SK-N-SH (cell line): ENCODE results near the gene MAGEA6.
"Not testable (repeated sequence)": the region's sequence is repeated elsewhere in the genome, so short reads cannot be mapped to it uniquely, and the experiment has no call there.

Experiments
- EP300 ChIP-seq, 2 experiments: IDR thresholded peaks; 2 replicates each; pipeline versions ENCODE4 v1.4.0 to v1.6.1; 2012; ENCODE audit warnings: borderline replicate concordance in 1 of 2, low read depth in 1 of 2, low read length in 1 of 2
- JUND ChIP-seq: IDR thresholded peaks from 2 replicates; pipeline ENCODE4 v1.4.0; 2012
- MEF2A ChIP-seq: IDR thresholded peaks from 2 replicates; pipeline ENCODE4 v1.4.0; 2012; ENCODE audit warnings: low read depth, borderline replicate concordance
- POLR2AphosphoS5 ChIP-seq: IDR thresholded peaks from 2 replicates; pipeline ENCODE4 v1.6.1; 2012; ENCODE audit warnings: low read depth, low read length
- SIN3A ChIP-seq: IDR thresholded peaks from 2 replicates; pipeline ENCODE4 v1.6.1; 2012; ENCODE audit warnings: low read depth, mild to moderate bottlenecking, low read length, moderate library complexity, borderline replicate concordance
- TF ChIP-seq, protein P1 (sequence below): fragments of 200-600 bp; sonication (generic); IDR thresholded peaks from 2 replicates; pipeline ENCODE4 v1.6.1; 2017; ENCODE audit warnings: antibody characterized with exemption, mild to moderate bottlenecking, moderate library complexity
- TF ChIP-seq, protein P2 (sequence below): IDR thresholded peaks from 2 replicates; pipeline ENCODE4; 2012
- TF ChIP-seq, protein P3 (sequence below): IDR thresholded peaks from 2 replicates; pipeline ENCODE4 v1.6.1; 2012; ENCODE audit warnings: mild to moderate bottlenecking, low read depth, low read length, moderate library complexity

DNA sequence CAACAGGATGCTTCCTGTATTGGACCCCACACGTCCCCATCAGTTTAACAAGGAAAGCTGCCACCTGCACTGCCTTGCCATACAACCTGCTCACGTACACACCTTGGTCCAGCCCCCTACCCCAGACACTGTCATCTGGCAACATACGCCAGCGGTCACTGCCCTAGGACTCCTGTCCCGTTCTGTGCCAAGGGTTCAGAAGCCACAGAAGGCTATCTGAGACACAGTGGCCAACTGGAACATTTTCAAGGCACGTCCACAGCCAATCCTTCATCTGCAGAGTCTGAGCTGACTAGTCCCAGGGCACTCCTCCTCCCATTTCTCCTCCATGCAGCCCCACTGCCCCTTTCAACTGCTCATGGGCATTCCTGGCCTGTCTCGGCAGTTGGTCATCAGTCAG is 7.9 kb downstream of the MAGEA6 start:
- TF ChIP-seq, protein P1, sequence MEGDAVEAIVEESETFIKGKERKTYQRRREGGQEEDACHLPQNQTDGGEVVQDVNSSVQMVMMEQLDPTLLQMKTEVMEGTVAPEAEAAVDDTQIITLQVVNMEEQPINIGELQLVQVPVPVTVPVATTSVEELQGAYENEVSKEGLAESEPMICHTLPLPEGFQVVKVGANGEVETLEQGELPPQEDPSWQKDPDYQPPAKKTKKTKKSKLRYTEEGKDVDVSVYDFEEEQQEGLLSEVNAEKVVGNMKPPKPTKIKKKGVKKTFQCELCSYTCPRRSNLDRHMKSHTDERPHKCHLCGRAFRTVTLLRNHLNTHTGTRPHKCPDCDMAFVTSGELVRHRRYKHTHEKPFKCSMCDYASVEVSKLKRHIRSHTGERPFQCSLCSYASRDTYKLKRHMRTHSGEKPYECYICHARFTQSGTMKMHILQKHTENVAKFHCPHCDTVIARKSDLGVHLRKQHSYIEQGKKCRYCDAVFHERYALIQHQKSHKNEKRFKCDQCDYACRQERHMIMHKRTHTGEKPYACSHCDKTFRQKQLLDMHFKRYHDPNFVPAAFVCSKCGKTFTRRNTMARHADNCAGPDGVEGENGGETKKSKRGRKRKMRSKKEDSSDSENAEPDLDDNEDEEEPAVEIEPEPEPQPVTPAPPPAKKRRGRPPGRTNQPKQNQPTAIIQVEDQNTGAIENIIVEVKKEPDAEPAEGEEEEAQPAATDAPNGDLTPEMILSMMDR = not testable (repeated sequence)
- not testable (repeated sequence) for TF ChIP-seq MEF2A; SIN3A; EP300 (IDR thresholded peaks at IDR 0.05; ENCODE audit: borderline replicate concordance in 1 of 2, low read depth in 1 of 2, low read length in 1 of 2); POLR2AphosphoS5; JUND
- TF ChIP-seq, protein P2, sequence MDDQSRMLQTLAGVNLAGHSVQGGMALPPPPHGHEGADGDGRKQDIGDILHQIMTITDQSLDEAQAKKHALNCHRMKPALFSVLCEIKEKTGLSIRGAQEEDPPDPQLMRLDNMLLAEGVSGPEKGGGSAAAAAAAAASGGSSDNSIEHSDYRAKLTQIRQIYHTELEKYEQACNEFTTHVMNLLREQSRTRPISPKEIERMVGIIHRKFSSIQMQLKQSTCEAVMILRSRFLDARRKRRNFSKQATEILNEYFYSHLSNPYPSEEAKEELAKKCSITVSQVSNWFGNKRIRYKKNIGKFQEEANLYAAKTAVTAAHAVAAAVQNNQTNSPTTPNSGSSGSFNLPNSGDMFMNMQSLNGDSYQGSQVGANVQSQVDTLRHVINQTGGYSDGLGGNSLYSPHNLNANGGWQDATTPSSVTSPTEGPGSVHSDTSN = not testable (repeated sequence)
- TF ChIP-seq, protein P3, sequence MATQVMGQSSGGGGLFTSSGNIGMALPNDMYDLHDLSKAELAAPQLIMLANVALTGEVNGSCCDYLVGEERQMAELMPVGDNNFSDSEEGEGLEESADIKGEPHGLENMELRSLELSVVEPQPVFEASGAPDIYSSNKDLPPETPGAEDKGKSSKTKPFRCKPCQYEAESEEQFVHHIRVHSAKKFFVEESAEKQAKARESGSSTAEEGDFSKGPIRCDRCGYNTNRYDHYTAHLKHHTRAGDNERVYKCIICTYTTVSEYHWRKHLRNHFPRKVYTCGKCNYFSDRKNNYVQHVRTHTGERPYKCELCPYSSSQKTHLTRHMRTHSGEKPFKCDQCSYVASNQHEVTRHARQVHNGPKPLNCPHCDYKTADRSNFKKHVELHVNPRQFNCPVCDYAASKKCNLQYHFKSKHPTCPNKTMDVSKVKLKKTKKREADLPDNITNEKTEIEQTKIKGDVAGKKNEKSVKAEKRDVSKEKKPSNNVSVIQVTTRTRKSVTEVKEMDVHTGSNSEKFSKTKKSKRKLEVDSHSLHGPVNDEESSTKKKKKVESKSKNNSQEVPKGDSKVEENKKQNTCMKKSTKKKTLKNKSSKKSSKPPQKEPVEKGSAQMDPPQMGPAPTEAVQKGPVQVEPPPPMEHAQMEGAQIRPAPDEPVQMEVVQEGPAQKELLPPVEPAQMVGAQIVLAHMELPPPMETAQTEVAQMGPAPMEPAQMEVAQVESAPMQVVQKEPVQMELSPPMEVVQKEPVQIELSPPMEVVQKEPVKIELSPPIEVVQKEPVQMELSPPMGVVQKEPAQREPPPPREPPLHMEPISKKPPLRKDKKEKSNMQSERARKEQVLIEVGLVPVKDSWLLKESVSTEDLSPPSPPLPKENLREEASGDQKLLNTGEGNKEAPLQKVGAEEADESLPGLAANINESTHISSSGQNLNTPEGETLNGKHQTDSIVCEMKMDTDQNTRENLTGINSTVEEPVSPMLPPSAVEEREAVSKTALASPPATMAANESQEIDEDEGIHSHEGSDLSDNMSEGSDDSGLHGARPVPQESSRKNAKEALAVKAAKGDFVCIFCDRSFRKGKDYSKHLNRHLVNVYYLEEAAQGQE = not testable (repeated sequence)
